GM18861 (cell line): ENCODE measurements around the gene PCBP1.
"Not testable (repeated sequence)": the region's sequence is repeated elsewhere in the genome, so short reads cannot be mapped to it uniquely, and the experiment has no call there.

ENCODE experiments used
- ATAC-seq: cut with Tn5 transposase; IDR thresholded peaks from one replicate; pipeline ENCODE4 v1.9.1; 2021; ENCODE audit not compliant: unreplicated experiment

Gene PCBP1

DNA sequence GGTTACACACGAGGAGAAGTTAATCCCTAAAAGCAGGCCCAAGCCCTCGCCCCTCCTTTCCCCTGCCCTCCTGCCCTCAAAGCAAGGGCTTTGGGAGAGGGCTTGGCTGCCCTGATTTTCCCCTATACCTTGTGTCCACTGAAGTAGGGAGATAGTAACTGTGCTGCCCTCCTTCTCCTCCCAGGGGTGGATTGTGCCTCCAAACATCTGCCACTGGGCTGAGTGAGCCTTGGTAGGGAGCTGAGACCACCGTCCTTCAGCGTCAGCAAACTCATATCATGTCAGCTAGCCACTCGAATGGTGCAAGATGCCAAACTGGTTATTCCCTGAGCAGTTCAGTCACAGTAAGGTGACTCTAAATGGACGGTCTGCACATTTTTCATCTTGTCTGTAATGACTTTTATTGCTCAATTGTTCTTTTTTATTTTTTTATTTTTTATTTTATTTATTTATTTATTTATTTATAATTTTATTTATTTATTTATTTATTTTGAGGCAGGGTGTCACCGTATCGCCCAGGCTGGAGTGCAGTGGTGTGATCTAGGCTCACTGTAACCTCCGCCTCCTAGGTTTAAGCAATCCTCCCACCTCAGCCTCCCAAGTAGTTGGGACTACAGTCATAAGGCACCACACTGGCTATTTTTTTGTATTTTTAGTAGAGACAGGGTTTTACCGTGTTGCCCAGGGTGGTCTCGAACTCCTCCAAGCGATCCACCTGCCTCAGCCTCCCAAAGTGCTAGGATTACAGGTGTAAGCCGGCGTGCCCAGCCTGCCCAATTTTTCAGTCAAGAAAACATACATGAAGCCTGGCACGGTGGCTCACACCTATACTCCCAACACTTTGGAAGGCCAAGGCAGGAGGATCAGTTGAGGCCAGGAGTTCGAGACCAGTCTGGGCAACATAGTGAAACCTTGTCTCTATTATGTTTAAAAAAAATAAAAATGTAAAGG lies 8.7 kb downstream of the PCBP1 start:
- no peak for ATAC-seq

DNA sequence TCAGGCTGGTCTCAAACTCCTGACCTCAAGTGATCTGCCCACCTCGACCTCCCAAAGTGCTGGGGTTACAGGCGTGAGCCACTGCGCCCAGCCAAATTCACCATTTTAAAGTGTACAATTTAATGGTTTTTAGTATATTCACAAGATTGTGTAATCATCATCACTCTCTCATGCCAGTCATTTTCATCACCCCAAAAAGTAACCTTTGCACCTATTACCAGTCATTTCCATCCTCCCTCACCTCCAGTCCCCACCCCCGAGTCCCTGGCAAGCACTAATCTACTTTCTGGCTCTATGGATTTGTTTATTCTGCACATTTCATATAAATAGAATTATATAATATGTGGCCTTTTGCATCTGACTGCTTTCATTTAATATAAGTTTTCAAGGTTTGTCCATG lies 10.8 kb downstream of the PCBP1 start:
- no peak for ATAC-seq

DNA sequence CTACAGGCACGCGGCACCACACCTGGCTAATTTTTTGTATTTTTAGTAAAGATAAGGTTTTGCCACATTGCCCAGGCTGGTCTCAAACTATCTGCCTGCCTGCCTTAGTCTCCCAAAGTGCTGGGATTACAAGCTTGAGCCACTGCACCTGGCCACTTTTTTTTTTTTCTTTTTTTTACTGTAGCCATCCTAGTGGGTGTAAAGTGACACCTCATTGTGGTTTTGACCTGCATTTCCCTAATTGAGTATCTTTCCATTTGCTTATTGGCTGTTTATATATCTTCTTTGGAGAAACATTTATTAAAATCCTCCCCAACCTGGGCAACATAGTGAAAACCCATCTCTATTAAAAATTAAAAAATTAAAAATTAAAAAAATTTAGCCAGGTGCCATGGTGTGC lies 12.0 kb downstream of the PCBP1 start:
- no peak for ATAC-seq

DNA sequence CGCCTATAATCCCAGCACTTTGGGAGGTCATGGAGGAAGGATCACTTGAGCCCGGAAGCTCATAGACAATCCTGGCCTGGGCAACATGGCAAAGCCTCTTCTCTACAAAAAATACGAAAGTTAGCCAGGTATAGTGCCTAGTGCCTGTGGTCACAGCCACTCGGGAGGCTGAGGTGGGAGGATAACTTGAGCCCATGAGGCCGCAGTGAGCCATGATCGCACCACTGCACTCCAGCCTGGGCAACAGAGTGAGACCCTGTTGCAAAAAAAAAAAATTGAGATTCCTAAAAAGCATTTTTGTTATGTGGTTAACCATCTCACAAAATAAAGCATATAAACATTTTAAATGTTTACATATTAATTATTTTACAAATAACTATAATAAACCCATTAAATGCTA lies 13.9 kb downstream of the PCBP1 start:
- ATAC-seq, result no peak

DNA sequence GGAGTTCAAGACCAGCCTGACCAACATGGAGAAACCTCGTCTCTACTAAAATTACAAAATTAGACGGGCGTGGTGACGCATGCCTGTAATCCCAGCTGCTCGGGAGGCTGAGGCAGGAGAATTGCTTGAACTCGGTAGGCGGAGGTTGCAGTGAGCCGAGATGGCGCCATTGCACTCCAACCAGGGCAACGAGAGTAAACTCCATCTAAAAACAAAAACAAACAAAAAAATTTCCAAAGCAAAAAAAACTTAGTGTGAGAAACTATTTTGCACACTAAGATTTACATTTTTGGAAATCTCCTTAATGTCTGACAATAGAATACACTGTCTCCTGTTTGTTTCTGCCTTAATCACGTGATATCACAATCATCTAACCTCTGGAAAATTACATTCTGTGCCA lies 14.4 kb downstream of the PCBP1 start:
- not testable (repeated sequence) for ATAC-seq

DNA sequence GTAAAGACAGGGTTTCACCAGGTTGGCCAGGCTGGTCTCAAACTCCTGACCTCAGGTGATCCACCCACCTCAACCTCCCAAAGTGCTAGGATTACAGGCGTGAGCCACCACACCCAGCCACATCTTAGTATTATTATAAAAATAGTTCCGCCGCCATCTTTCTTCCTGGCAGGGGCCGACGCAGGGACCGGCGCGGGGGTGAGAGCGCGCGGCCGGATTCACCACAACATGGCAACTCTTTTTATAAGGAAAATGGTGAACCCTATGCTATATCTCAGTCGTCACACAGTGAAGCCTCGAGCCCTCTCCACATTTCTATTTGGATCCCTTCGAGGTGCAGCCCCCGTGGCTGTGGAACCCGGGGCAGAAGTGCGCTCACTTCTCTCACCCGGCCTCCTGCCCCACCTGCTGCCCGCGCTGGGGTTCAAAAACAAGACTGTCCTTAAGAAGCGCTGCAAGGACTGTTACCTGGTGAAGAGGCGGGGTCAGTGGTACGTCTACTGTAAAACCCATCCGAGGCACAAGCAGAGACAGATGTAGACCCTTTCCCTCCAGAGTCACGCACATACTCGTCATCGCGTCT lies 15.1 kb downstream of the PCBP1 start:
- not testable (repeated sequence) for ATAC-seq

DNA sequence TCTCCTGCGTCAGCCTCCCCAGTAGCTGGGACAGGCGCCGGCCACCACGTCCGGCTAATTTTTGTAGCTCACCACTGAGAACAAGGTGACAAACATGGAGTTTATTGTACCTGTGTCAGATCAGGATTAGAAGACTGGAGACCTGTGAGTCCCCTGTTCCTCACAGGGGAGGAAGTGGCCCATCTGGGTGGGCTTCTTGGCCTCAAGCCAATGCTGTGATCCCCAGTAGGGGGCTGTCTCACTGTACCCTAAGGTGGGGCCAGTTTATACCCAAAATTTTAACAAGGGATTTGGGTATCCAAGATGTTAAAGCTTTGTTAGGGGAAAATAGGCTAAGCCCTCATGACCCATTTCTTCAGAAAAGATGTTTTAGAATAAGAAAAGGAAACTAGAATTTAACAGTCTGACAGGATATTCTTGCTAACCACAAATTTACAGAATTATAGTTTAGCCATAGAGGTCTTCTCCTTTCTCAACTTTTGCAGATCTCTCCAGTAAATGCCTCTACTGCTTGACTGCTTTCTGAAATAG lies 16.3 kb downstream of the PCBP1 start:
- ATAC-seq, result no peak

DNA sequence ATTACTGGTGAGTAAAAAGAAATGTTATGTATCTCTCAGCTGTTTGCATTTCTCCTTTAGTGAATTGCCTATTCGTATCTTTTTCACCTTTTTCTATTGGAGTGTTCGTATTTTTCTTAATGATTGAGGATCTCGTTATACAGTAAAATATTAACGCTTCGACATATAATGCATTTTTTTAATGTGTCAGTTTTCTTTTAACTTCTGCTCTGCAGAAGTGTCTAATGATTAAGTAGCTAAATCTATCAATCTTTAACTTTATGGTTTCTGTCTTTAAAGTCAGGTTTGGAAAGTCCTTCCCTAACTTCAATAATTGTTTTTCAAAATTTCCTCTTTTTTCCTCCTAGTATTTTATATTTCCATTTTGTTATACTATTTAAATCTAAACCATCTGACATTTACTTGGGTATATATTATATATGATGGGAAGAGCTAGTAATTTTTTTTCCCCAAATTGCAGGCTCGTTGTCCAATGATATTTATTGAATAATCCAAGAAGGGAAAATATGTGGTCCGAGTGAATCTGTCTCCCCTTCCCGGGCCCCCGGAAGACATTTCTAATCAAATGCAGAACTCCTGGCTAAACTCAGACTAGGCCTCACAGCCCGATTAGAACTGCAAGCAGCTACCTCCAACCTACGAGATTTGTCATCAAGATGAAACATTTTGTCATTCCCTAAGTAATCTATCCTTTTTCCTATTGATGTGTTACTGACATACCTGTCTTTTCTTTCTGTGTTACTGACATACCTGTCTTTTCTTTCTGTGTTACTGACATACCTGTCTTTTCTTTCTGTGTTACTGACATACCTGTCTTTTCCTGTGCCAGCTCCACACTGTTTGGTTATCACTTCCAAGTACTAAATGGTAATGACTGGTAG lies 17.2 kb downstream of the PCBP1 start:
- ATAC-seq, result no peak

DNA sequence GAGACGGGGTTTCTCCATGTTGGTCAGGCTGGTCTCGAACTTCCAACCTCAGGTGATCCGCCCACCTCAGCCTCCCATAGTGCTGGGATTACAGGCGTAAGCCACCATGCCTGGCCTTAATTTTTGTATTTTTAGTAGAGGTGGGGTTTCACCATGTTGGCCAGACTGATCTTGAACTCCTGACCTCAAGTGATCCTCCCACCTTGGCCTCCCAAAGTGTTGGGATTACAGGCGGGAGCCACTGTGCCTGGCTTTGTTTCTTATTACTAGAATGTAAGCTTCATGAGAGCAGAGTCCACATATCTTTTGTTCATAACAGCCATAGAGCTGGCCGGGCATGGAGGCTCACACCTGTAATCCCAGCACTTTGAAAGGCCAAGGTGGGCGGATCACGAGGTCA lies 18.9 kb downstream of the PCBP1 start:
- ATAC-seq, result not testable (repeated sequence)

DNA sequence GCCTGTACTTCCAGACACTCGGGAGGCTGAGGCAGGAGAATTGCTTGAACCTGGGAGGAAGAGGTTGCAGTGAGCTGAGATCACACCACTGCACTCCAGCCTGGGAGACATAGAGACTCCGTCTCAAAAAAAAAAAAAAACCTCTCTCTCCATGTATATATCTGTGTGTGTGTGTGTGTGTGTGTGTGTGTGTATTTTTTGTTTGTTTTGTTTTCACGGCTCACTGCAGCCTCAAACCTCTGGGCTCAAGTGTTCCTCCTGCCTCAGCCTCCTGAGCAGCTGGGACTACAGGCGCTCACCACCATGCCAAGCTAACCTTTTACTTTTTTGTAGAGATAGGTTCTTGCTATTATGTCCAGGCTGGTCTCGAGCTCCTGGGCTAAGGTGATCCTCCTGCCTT lies 23.1 kb downstream of the PCBP1 start:
- not testable (repeated sequence) for ATAC-seq

DNA sequence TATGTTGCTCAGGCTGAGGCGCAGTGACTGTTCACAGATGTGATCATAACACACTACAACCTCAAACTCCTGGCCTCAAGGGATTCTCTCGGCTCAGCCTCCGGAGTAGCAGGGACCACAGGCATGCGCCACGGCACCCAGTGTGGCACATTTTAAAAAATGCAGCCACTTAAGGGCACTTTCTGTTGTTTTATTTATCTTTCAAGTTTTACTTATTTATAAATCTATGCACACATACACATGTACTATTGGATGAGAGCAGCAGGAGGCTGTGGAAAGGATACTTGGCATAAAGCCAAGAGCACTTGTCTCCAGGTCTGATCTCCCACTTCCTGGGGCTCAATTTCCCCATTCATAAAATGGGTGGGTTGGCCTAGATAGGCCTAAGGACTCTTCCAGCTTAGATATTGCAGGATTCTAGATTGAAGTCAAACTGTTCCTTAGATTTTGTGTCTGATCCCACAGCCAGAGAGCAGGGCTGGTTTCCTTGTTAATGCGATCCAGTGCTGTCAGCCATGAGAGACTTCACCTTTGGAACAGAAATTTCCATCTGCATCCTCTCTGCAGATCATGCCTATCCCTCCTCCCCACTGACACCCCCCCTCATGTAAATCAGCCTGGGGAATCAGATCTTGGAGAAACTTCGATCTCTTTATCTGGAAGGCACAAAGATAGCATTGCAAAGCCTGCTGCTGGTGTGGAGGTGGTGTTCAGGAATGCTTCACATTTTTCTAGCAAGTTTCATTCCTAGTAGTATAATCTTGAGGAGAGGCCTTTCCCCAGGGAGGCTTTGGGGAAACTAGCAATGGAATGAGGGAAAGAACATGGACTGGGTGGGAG lies 24.7 kb downstream of the PCBP1 start:
- ATAC-seq, result no peak

DNA sequence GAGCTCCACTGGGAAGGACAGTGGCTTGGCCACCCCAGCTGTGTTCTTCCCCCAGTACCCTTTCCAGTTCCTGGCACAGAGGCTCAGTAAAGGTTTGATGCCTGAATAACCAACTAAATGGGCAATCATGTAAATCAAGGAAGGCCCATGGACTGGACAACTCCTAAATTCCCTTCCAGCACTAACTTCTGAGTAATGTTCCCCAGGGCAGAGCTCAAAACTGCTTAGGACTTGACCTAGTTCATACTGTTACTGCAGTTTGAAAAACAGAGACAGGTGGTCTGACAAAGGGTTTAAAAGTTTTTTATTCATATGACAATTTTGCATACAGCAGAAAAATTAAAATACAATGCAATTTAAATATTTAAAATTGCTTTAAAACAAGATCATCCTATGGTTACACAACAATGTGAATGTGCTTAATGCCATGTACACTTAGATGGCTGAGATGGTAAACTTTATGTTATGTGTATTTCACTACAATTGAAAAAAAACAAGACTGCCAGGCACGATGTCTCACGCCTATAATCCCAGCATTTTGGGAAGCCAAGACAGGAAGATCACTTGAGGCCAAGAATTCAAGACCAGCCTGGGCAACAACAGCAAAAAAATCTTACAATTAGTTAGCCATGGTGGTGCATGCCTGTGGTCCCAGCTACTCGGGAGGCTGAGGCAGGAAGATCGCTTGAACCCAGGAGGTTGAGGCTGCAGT lies 26.2 kb downstream of the PCBP1 start:
- ATAC-seq, result no peak

DNA sequence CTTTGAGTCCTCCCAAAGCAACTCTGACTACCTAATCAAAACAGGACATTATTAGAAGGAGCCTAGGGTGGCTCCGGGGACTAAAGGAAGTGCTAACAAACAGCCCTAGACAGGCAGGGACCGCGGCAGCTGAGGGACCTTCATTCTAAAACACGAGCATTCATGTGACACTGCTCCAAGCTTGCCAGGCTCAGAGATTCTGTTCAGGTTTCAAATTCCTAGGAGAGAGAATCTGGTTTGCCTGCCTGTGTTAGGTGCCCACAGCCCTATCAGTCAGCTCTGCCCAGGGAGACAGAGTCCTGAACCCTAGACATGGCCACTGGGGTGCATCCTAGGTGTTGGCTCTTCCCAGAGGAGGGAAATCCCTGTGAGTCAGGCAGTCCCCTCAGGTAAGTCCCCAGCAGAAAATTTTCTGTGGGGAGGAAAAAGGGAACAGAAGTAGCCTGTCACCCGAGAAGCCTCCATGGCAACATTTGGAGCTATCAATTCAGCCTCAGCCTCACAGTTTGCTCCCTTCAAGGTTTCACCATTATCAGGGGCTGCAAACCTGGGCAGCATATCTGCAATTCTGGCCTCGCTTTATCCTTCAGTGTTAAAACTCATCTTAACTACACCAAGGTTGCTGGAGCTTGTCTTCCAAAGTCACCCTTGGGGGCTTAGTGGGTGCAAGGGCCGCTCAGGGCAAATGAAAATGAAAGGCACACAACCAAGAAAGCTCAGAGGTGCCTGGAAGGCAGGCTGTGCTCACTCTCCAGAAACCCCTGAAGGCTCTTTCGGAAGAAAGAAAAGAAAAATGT lies 28.6 kb downstream of the PCBP1 start:
- ATAC-seq, result peak; percentile 55

DNA sequence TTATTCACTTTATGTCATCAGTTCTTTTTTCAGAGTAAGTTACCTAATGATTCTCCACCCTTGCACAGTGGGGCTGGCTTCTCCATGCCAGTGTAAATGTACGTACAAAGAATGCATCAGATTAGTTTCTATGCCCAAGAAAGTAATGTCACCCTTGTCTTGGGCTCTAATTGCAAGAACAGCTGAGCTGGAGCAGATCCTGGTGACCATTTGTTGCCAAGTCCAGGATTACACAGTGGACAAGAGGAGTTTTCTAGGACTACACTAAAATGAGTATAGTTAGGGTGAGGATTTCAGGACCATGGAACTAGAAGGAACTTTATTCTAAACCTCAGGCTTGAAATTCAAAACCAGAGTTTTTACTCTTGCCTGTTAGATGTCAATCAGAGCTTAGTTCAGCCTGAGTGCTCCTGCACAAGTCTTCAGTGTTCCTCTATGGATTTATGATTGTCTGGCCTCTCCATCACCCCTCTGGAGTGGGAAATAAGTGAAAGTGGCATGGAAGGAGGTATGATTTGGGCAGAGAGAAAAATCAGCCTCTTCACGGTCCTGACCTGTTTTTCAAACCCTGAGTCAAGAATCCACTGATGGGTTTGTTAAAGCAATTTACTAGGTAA lies 29.8 kb downstream of the PCBP1 start:
- ATAC-seq, result no peak

DNA sequence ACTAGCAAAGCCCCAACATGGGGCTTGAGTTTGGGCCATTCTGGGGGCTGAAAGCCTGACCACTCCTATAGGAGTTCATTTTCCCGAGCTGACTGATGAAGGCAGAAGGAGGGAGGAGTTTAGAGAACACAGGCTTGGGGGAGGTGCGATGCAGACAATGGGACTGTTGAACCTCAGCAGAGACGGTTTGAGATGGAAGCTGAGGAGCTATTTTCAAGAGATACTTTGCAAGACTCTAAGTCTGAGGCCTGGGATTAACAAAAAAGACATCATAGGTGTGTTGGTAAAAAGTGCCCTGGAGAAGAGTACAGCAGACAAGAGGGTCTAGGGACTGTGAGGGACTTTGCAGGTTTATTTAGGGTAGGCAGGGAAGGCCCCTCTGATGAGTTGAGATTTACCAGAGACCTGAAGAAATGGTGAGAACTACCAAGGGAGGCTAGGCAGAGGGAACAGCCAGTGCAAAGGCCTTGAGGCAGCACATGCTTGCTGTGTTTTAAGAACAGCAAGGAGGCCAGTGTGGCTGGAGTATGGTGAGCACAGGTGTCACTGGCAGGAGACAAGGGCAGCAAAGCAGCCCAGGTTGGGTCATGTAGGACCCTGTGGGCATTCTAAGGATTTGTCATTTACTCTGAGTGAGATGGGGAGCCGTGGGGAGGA lies 31.6 kb downstream of the PCBP1 start:
- no peak for ATAC-seq

DNA sequence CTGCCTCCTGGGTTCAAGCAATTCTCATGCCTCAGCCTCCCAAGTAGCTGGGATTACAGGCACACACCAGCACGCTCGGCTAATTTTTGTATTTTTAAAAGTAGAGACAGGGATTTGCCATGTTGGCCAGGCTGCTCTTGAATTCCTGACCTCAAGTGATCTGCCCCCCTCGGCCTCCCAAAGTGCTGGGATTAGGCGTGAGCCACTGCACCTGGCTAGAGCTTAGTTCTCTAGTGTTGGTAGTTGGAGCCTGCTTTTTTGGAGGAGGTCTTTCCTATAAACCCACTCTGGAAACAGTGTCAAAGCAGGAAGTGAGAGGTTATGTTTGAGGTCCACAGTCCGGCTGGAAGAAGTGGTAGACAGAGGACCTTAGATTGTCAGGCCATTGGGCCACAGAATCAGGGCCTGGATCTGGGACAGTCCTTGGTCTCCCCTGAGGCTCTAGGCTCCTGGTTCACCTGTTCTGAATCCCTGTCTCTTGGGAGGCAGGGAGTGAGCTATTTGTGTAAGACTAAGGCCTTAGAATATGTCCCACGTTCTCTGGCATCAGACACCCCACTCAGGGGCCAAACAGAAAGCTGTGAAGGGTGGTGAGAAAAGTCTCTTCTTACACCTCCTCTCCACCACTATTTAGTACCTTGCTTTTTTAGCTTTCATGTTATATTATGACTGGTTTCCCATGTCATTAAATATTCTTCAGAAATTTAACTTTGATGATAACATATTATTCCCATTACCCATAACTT lies 34.5 kb downstream of the PCBP1 start:
- ATAC-seq, result no peak

DNA sequence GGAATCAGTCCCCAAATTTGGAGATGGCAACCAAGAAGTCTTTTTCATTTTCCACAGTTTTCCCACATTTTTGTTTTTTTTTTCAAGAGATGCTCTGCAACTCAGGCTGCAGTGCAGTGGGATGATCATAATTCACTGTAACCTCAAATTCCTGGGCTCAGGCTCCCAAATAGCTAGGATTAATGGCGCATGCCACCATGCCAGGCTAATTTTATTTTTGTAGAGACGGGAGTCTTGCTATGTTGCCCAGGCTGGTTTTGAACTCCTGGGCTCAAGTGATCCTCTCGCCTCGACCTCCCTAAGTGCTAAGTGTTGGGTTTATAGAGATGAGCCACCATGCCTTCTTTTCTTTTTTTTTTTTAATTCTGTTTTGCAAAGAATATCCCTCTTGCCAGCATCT lies 35.2 kb downstream of the PCBP1 start:
- ATAC-seq, result no peak
